IMR-90 (cell line): ENCODE measurements around the gene RHBDF1. TPM values are rescaled to one million over a fixed set of nuclear protein-coding genes. Genes with fewer than 3 reads are reported as not detected.

ENCODE experiments used
- ATAC-seq: fragments of 200-7000 bp; cut with Tn5 transposase; 2 replicates; pipeline ENCODE4 v1.9.1; 2020; ENCODE audit warnings: low read depth, mild to moderate bottlenecking, moderate library complexity
- BruUV-seq: library from RNA; stranded (reverse); fragments of 400-500 nt; replicated peaks from 2 replicates; lab custom pipeline; 2021; lab: Mats Ljungman, UMichigan
- CTCF ChIA-PET: fragments of 300-600 bp; formaldehyde crosslinking; extraction: SDS; loops from one replicate; lab custom pipeline; 2021; ENCODE audit warnings: antibody characterized with exemption; lab: Yijun Ruan, JAX
- POLR2A ChIA-PET: fragments of 300-600 bp; sonication (Branson Sonifier 250); formaldehyde crosslinking; loops from one replicate; lab custom pipeline; 2022; ENCODE audit warnings: antibody characterized with exemption; ENCODE audit not compliant: unreplicated experiment; lab: Charles Lee
- DNase-seq: peaks from one replicate; pipeline ENCODE4 v3.0.0; 2013
- H2AFZ ChIP-seq: replicated peaks from 2 replicates; pipeline ENCODE3; 2013; ENCODE audit warnings: low read length, mild to moderate bottlenecking; ENCODE audit not compliant: poor library complexity
- H2AK5ac ChIP-seq: 2 replicates; pipeline ENCODE4 v1.6.1; 2013; ENCODE audit warnings: low read depth, low read length, inconsistent platforms
- H2AK9ac ChIP-seq: replicated peaks from 2 replicates; pipeline ENCODE3; 2013; ENCODE audit warnings: mild to moderate bottlenecking, low read depth, low read length, moderate library complexity; ENCODE audit not compliant: poor library complexity
- H2BK120ac ChIP-seq: 2 replicates; pipeline ENCODE4 v1.6.1; 2013; ENCODE audit warnings: low read depth, low read length, inconsistent platforms
- H2BK15ac ChIP-seq: 3 replicates; pipeline ENCODE4 v1.6.1; 2013; ENCODE audit warnings: low read depth, low read length, inconsistent platforms
- H2BK20ac ChIP-seq: 2 replicates; pipeline ENCODE4 v1.6.1; 2013; ENCODE audit warnings: low read depth, mild to moderate bottlenecking, inconsistent platforms, low read length, moderate library complexity
- H2BK5ac ChIP-seq: 2 replicates; pipeline ENCODE4 v1.6.1; 2013; ENCODE audit warnings: mild to moderate bottlenecking, low read depth, low read length, inconsistent platforms; ENCODE audit not compliant: poor library complexity, severe bottlenecking
- H3K14ac ChIP-seq: replicated peaks from 2 replicates; pipeline ENCODE4 v1.6.1; 2013; ENCODE audit warnings: low read depth, low read length, inconsistent platforms
- H3K18ac ChIP-seq: 2 replicates; pipeline ENCODE4 v1.6.1; 2013; ENCODE audit warnings: low read depth, low read length, control low read depth
- H3K23ac ChIP-seq: 2 replicates; pipeline ENCODE4 v1.6.1; 2013; ENCODE audit warnings: low read depth, low read length, inconsistent platforms
- H3K27ac ChIP-seq: 2 replicates; pipeline ENCODE4 v1.5.1; 2013; ENCODE audit warnings: mild to moderate bottlenecking, control low read depth, low read length; ENCODE audit not compliant: insufficient read depth
- H3K27me3 ChIP-seq: 2 replicates; pipeline ENCODE4 v1.6.1; 2013; ENCODE audit warnings: low read length; ENCODE audit not compliant: control insufficient read depth, insufficient read depth
- H3K36me3 ChIP-seq: 2 replicates; pipeline ENCODE4 v1.6.1; 2013; ENCODE audit warnings: low read length, mixed read lengths; ENCODE audit not compliant: control insufficient read depth, insufficient read depth
- H3K4ac ChIP-seq: 2 replicates; pipeline ENCODE4 v1.6.1; 2013; ENCODE audit warnings: low read depth, low read length, inconsistent platforms
- H3K4me1 ChIP-seq: 2 replicates; pipeline ENCODE4 v1.6.1; 2013; ENCODE audit warnings: low read length, mixed read lengths; ENCODE audit not compliant: control insufficient read depth, insufficient read depth
- H3K4me2 ChIP-seq: 2 replicates; pipeline ENCODE4 v1.6.1; 2013; ENCODE audit warnings: low read depth, mild to moderate bottlenecking, control low read depth, low read length, moderate library complexity
- H3K4me3 ChIP-seq: 2 replicates; pipeline ENCODE4 v1.5.1; 2013; ENCODE audit warnings: low read depth, mild to moderate bottlenecking, control low read depth, low read length, moderate library complexity; ENCODE audit not compliant: insufficient read depth
- H3K56ac ChIP-seq: 2 replicates; pipeline ENCODE4 v1.6.1; 2013; ENCODE audit warnings: low read length, inconsistent platforms; ENCODE audit not compliant: insufficient read depth; ENCODE audit errors: extremely low read depth
- H3K79me1 ChIP-seq, 2 experiments: 2 replicates each; pipeline ENCODE4 v1.6.1; 2013; ENCODE audit warnings: low read length in 2 of 2, inconsistent platforms in 1 of 2, low read depth in 1 of 2
- H3K9ac ChIP-seq: 2 replicates; pipeline ENCODE4 v1.6.1; 2013; ENCODE audit warnings: low read depth, low read length, control low read depth
- H3K9me1 ChIP-seq: 2 replicates; pipeline ENCODE4 v1.6.1; 2013; ENCODE audit warnings: low read length, inconsistent platforms; ENCODE audit not compliant: insufficient read depth
- H3K9me3 ChIP-seq: 2 replicates; pipeline ENCODE4 v1.6.1; 2013; ENCODE audit warnings: low read length; ENCODE audit not compliant: control insufficient read depth, insufficient read depth
- H4K20me1 ChIP-seq: 2 replicates; pipeline ENCODE4 v1.6.1; 2013; ENCODE audit warnings: low read length, inconsistent platforms; ENCODE audit not compliant: insufficient read depth
- H4K5ac ChIP-seq: 2 replicates; pipeline ENCODE4 v1.6.1; 2013; ENCODE audit warnings: mild to moderate bottlenecking, low read depth, low read length, control low read depth
- H4K8ac ChIP-seq, 2 experiments: 2 replicates each; pipeline ENCODE4 v1.6.1; 2013; ENCODE audit warnings: low read depth in 2 of 2, low read length in 2 of 2, control low read depth in 1 of 2, inconsistent platforms in 1 of 2
- H4K91ac ChIP-seq: 2 replicates; pipeline ENCODE4 v1.6.1; 2013; ENCODE audit warnings: low read depth, low read length, inconsistent platforms; ENCODE audit not compliant: insufficient read depth
- ELK1 ChIP-seq: fragments of 150-350 bp; IDR thresholded peaks from 2 replicates; pipeline ENCODE4 v1.6.1; 2016; ENCODE audit warnings: low read depth, mild to moderate bottlenecking, low read length, moderate library complexity, borderline replicate concordance
- FOS ChIP-seq: fragments of 150-350 bp; IDR thresholded peaks from 2 replicates; pipeline ENCODE4 v1.6.1; 2016; ENCODE audit warnings: low read depth, low read length
- MAFK ChIP-seq: IDR thresholded peaks from 2 replicates; pipeline ENCODE4 v1.6.1; 2012; ENCODE audit warnings: low read depth, low read length, improper control_type of control experiment
- MAZ ChIP-seq: IDR thresholded peaks from 2 replicates; pipeline ENCODE4 v1.6.1; 2012; ENCODE audit warnings: low read depth, mild to moderate bottlenecking, low read length, improper control_type of control experiment, moderate library complexity, borderline replicate concordance
- NFE2L2 ChIP-seq: fragments of 150-350 bp; IDR thresholded peaks from 2 replicates; pipeline ENCODE4 v1.6.1; 2016; ENCODE audit warnings: low read depth, mild to moderate bottlenecking, low read length
- RAD21 ChIP-seq: IDR thresholded peaks from 2 replicates; pipeline ENCODE4 v1.6.1; 2012; ENCODE audit warnings: low read length, improper control_type of control experiment
- RCOR1 ChIP-seq: IDR thresholded peaks from 2 replicates; pipeline ENCODE4 v1.6.1; 2012; ENCODE audit warnings: mild to moderate bottlenecking, low read length, improper control_type of control experiment; ENCODE audit not compliant: insufficient replicate concordance
- RFX5 ChIP-seq: IDR thresholded peaks from 2 replicates; pipeline ENCODE4 v1.8.0; 2012; ENCODE audit warnings: low read depth, mild to moderate bottlenecking, low read length, moderate library complexity
- WGBS, 2 experiments: methylation state at CpG; one replicate each; pipeline versions ENCODE4 v1.1.5 to v1.1.7; 2013; ENCODE audit warnings: missing lambda C conversion rate in 2 of 2; ENCODE audit not compliant: insufficient read length in 1 of 2; ENCODE audit errors: extremely low coverage in 2 of 2; 5-methylcytosine and 5-hydroxymethylcytosine counted together
- dilution Hi-C: fragments of 300-500 bp; cut with HindIII; formaldehyde crosslinking; loops from one replicate; pipeline ENCODE4 v1.14.3; 2018; ENCODE audit warnings: low sequenced_read_pairs; ENCODE audit not compliant: unreplicated experiment
- in situ Hi-C: fragments of 300-500 bp; cut with MboI; formaldehyde crosslinking; loops from 3 replicates; pipeline ENCODE4 v1.14.3; 2019; ENCODE audit warnings: low sequenced_read_pairs, inconsistent platforms, mixed read lengths
- intact Hi-C: fragments of 100-400 bp; cut with micrococcal nuclease; formaldehyde crosslinking; loops from 2 replicates; pipeline ENCODE4 v1.10.0; 2022
- polyA plus RNA-seq, 3 experiments: library from polyadenylated mRNA; depleted of rRNA; stranded (reverse); fragments of >200 nt; gene quantifications; 2 replicates each; pipeline ENCODE4 v1.2.3, GENCODE V29; 2012; ENCODE audit warnings: low replicate concordance in 1 of 3
- total RNA-seq: library from RNA; depleted of rRNA; stranded (reverse); fragments of >200 nt; gene quantifications from 2 replicates; pipeline ENCODE4 v1.2.3, GENCODE V29; 2012

Gene RHBDF1
- total and polyA plus RNA-seq, 2 of the 4 experiments (the other 2 are of a cell fraction) = 13.8 to 86.6 TPM

GRCh38 chr16:59440-60059, 12.9 kb downstream of the RHBDF1 start:
- Histone ChIP-seq H3K23ac (no peak overlapping the region), H3K79me1 (peaks cover 15 to 58% of the 10 kb centered on the region in 2 experiments), H3K4ac (no peak overlapping the region), H3K36me3 (peaks cover 93% of the 10 kb centered on the region), H2BK120ac (no peak overlapping the region), H3K27me3 (no peaks in the 10 kb centered on the region), H4K8ac (no peak overlapping the region), H2BK15ac (no peak overlapping the region), H3K27ac (no peak overlapping the region), H2BK20ac (no peak overlapping the region), H2AK5ac (no peak overlapping the region), H2AK9ac (no peak overlapping the region), H4K5ac (no peak overlapping the region), H3K4me2 (no peak overlapping the region), H3K9me3 (no peaks in the 10 kb centered on the region), H3K4me1 (no peaks in the 10 kb centered on the region), H2BK5ac (no peak overlapping the region), H3K14ac (no peak overlapping the region), H3K18ac (no peak overlapping the region), H3K9ac (no peak overlapping the region), H3K56ac (no peak overlapping the region), H4K20me1 (peaks cover 57% of the 10 kb centered on the region), H3K9me1 (0 out of 2 replicates have a peak, but pooled peaks cover 5% of the 10 kb centered on the region), H2AFZ (no peak overlapping the region), H4K91ac (no peak overlapping the region), H3K4me3 (no peak overlapping the region)
- intact Hi-C loops = no loop called here
- CTCF ChIA-PET = no interaction called here
- 100% methylated on average over 3 of the region's 14 CpGs; no CpG with 5 or more reads in 1 of the 2 experiments for WGBS, 2 experiments
- BruUV-seq = no TSS peak
- DNase-seq = no peak
- dilution Hi-C loops = no loop called here
- TF ChIP-seq MAZ (no peak), RFX5 (no peak), ELK1 (no peak), FOS (no peak), RCOR1 (no peak), RAD21 (no peak), NFE2L2 (no peak), MAFK (no peak)
- in situ Hi-C loops = no loop called here
- no peak for ATAC-seq
- POLR2A ChIA-PET = no interaction called here
